ENCODE results near the gene ANKRD13A. TPM values are rescaled to one million over a fixed set of nuclear protein-coding genes. Genes with fewer than 3 reads are reported as not detected.

Gene ANKRD13A
- total and polyA plus RNA-seq, 2 of the 13 experiments (the other 11 are each of a cell fraction or from before 2014, with no cell fraction given) = 34.1 to 41.6 TPM

GRCh38 chr12:109995686-109996482, 3.3 kb upstream of the ANKRD13A start, which contains the start of gene GIT2 (continued):
- TF ChIP-seq, protein P1, sequence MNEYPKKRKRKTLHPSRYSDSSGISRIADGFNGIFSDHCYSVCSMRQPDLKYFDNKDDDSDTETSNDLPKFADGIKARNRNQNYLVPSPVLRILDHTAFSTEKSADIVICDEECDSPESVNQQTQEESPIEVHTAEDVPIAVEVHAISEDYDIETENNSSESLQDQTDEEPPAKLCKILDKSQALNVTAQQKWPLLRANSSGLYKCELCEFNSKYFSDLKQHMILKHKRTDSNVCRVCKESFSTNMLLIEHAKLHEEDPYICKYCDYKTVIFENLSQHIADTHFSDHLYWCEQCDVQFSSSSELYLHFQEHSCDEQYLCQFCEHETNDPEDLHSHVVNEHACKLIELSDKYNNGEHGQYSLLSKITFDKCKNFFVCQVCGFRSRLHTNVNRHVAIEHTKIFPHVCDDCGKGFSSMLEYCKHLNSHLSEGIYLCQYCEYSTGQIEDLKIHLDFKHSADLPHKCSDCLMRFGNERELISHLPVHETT (CRISPR knock-in tag; conservative IDR thresholded peaks at IDR 0.05) = peak; percentile 48; the same call in 1 of the 2 replicates
- no peak for TF ChIP-seq NR3C1 (CRISPR knock-in tag; IDR thresholded peaks at IDR 0.05)
- TF ChIP-seq SCMH1 (CRISPR knock-in tag; IDR thresholded peaks at IDR 0.05; ENCODE audit: borderline replicate concordance) = no peak
- no peak for TF ChIP-seq ZNF878 (CRISPR knock-in tag; IDR thresholded peaks at IDR 0.05)
- TF ChIP-seq ZNF737 (CRISPR knock-in tag; IDR thresholded peaks at IDR 0.05; ENCODE audit: borderline replicate concordance) = no peak
- TF ChIP-seq ZNF605 (CRISPR knock-in tag; IDR thresholded peaks at IDR 0.05) = peak; percentile 86
- TF ChIP-seq CCDC6 (CRISPR knock-in tag; IDR thresholded peaks at IDR 0.05) = no peak; the same call in 1 of the 2 replicates
- TF ChIP-seq HNRNPUL1 (IDR thresholded peaks at IDR 0.05; ENCODE audit: low read depth, low read length) = no peak
- TF ChIP-seq ISL2 (CRISPR knock-in tag; IDR thresholded peaks at IDR 0.05) = no peak
- no peak for TF ChIP-seq RFX3 (CRISPR knock-in tag; IDR thresholded peaks at IDR 0.05)
- TF ChIP-seq ZNF329 (CRISPR knock-in tag; IDR thresholded peaks at IDR 0.05; ENCODE audit: low read depth) = no peak
- TF ChIP-seq IKZF5 (CRISPR knock-in tag; IDR thresholded peaks at IDR 0.05) = peak; percentile 59
- TF ChIP-seq, protein P2, sequence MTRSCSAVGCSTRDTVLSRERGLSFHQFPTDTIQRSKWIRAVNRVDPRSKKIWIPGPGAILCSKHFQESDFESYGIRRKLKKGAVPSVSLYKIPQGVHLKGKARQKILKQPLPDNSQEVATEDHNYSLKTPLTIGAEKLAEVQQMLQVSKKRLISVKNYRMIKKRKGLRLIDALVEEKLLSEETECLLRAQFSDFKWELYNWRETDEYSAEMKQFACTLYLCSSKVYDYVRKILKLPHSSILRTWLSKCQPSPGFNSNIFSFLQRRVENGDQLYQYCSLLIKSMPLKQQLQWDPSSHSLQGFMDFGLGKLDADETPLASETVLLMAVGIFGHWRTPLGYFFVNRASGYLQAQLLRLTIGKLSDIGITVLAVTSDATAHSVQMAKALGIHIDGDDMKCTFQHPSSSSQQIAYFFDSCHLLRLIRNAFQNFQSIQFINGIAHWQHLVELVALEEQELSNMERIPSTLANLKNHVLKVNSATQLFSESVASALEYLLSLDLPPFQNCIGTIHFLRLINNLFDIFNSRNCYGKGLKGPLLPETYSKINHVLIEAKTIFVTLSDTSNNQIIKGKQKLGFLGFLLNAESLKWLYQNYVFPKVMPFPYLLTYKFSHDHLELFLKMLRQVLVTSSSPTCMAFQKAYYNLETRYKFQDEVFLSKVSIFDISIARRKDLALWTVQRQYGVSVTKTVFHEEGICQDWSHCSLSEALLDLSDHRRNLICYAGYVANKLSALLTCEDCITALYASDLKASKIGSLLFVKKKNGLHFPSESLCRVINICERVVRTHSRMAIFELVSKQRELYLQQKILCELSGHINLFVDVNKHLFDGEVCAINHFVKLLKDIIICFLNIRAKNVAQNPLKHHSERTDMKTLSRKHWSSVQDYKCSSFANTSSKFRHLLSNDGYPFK (CRISPR knock-in tag; IDR thresholded peaks at IDR 0.05; ENCODE audit: borderline replicate concordance) = peak; percentile 88
- no peak for TF ChIP-seq NKX3-1 (CRISPR knock-in tag; IDR thresholded peaks at IDR 0.05)
- TF ChIP-seq ZNF768 (CRISPR knock-in tag; IDR thresholded peaks at IDR 0.05) = peak; percentile 52; the same call in 1 of the 2 replicates
- peak; percentile 88 for TF ChIP-seq THAP11 (CRISPR knock-in tag; IDR thresholded peaks at IDR 0.05)
- TF ChIP-seq, protein P3, sequence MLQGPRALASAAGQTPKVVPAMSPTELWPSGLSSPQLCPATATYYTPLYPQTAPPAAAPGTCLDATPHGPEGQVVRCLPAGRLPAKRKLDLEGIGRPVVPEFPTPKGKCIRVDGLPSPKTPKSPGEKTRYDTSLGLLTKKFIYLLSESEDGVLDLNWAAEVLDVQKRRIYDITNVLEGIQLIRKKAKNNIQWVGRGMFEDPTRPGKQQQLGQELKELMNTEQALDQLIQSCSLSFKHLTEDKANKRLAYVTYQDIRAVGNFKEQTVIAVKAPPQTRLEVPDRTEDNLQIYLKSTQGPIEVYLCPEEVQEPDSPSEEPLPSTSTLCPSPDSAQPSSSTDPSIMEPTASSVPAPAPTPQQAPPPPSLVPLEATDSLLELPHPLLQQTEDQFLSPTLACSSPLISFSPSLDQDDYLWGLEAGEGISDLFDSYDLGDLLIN (CRISPR knock-in tag; IDR thresholded peaks at IDR 0.05; ENCODE audit: borderline replicate concordance) = no peak
- no peak for TF ChIP-seq CCAR2 (optimal IDR thresholded peaks at IDR 0.05; ENCODE audit: low read depth, low read length)
- no peak for TF ChIP-seq NFE2 (CRISPR knock-in tag; IDR thresholded peaks at IDR 0.05)
- no peak for TF ChIP-seq ZNF75D (CRISPR knock-in tag; IDR thresholded peaks at IDR 0.05; ENCODE audit: borderline replicate concordance)
- TF ChIP-seq RXRB (CRISPR knock-in tag; IDR thresholded peaks at IDR 0.05; ENCODE audit: borderline replicate concordance) = peak; percentile 46; the same call in 1 of the 2 replicates
- TF ChIP-seq TSC22D2 (CRISPR knock-in tag; IDR thresholded peaks at IDR 0.05; ENCODE audit: borderline replicate concordance) = no peak
- TF ChIP-seq ELF4 (CRISPR knock-in tag; IDR thresholded peaks at IDR 0.05; ENCODE audit: borderline replicate concordance) = no peak
- TF ChIP-seq TAF15 (IDR thresholded peaks at IDR 0.05; ENCODE audit: low read depth, low read length, poor library complexity, severe bottlenecking) = no peak

Measured in HepG2 (cell line).